Measurements from ENCODE around the gene INAVA.

Gene INAVA

GRCh38 chr1:200903793-200904192, 9.1 kb downstream of the INAVA start:
- Histone ChIP-seq H3K36me3 (ENCODE audit: control insufficient read depth, insufficient read depth, low read length) (no peaks in the 10 kb centered on the region), H3K4me3 (replicated peaks; ENCODE audit: low read depth, low read length) (no peak overlapping the region), H3K27me3 (replicated peaks; ENCODE audit: control insufficient read depth, insufficient read depth, low read length) (no peaks in the 10 kb centered on the region)
- no peak for DNase-seq (ENCODE audit: extremely low read depth, insufficient read length)
- no peak for TF ChIP-seq CTCF (IDR thresholded peaks at IDR 0.05; ENCODE audit: insufficient read depth, low read length, poor library complexity, severe bottlenecking)

GRCh38 chr1:200904772-200905171, 10.1 kb downstream of the INAVA start:
- no peak for DNase-seq (ENCODE audit: extremely low read depth, insufficient read length)
- no peak for TF ChIP-seq CTCF (IDR thresholded peaks at IDR 0.05; ENCODE audit: insufficient read depth, low read length, poor library complexity, severe bottlenecking)
- no peaks in the 10 kb centered on the region for H3K27me3 ChIP-seq (replicated peaks; ENCODE audit: control insufficient read depth, insufficient read depth, low read length)
- no peak overlapping the region for H3K4me3 ChIP-seq (replicated peaks; ENCODE audit: low read depth, low read length)
- H3K36me3 ChIP-seq (ENCODE audit: control insufficient read depth, insufficient read depth, low read length), result no peaks in the 10 kb centered on the region

- Histone ChIP-seq H3K27me3 (replicated peaks; ENCODE audit: control insufficient read depth, insufficient read depth, low read length) (no peaks in the 10 kb centered on the region), H3K4me3 (replicated peaks; ENCODE audit: low read depth, low read length) (no peak overlapping the region), H3K36me3 (ENCODE audit: control insufficient read depth, insufficient read depth, low read length) (no peaks in the 10 kb centered on the region)
- no peak for TF ChIP-seq CTCF (IDR thresholded peaks at IDR 0.05; ENCODE audit: insufficient read depth, low read length, poor library complexity, severe bottlenecking)
- no peak for DNase-seq (ENCODE audit: extremely low read depth, insufficient read length)
These were observed 10.8 kb downstream of the INAVA start for GRCh38 chr1:200905411-200906052.

- peaks cover 1% of the 10 kb centered on the region; the same call in 1 of the 2 replicates for H3K36me3 ChIP-seq (ENCODE audit: control insufficient read depth, insufficient read depth, low read length)
- TF ChIP-seq CTCF (IDR thresholded peaks at IDR 0.05; ENCODE audit: insufficient read depth, low read length, poor library complexity, severe bottlenecking), result no peak
- no peaks in the 10 kb centered on the region for H3K27me3 ChIP-seq (replicated peaks; ENCODE audit: control insufficient read depth, insufficient read depth, low read length)
- no peak for DNase-seq (ENCODE audit: extremely low read depth, insufficient read length)
- H3K4me3 ChIP-seq (replicated peaks; ENCODE audit: low read depth, low read length), result no peak overlapping the region
These were observed 11.8 kb downstream of the INAVA start for GRCh38 chr1:200906491-200906890.

- Histone ChIP-seq H3K4me3 (replicated peaks; ENCODE audit: low read depth, low read length) (no peak overlapping the region), H3K27me3 (replicated peaks; ENCODE audit: control insufficient read depth, insufficient read depth, low read length) (no peaks in the 10 kb centered on the region), H3K36me3 (ENCODE audit: control insufficient read depth, insufficient read depth, low read length) (peaks cover 1% of the 10 kb centered on the region; the same call in 1 of the 2 replicates)
- TF ChIP-seq CTCF (IDR thresholded peaks at IDR 0.05; ENCODE audit: insufficient read depth, low read length, poor library complexity, severe bottlenecking), result no peak
- DNase-seq (ENCODE audit: extremely low read depth, insufficient read length), result peak; percentile 56
These were observed 13.0 kb downstream of the INAVA start for GRCh38 chr1:200907611-200908097.
